ENCODE measurements around the gene NDFIP2.

DNA sequence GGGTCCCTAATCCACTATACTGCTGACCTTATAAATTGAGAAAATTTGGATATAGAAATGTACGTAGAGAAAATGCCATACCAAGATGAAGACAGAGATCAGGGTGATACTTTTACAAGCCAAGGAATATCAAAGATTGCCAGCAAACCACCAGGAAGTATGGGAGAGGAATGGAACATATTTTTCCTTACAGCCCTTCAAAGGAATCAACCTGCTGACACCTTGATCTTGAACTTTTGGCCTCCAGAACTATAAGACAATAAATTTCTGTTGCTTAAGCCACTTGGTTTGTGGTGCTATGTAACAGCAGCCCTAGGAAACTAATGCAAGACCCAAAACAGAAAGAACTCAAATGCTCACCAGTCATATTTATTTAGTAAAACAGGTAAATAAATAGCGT is 10.3 kb upstream of the NDFIP2 start:
- TF ChIP-seq ZNF274 (IDR thresholded peaks at IDR 0.05; ENCODE audit: low read depth, low read length) = no peak
- no peak for TF ChIP-seq YY1 (IDR thresholded peaks at IDR 0.05; ENCODE audit: insufficient read depth, insufficient read length)

Data from NT2/D1 (cell line).